Endodermal cell (in vitro differentiated cells): ENCODE results near the gene RALGPS1. TPM values are rescaled to one million over a fixed set of nuclear protein-coding genes. Genes with fewer than 3 reads are reported as not detected.
A peak's percentile ranks its signal among the peaks of the same experiment; 100 is the strongest.

Experiments
- DNase-seq: peaks from one replicate; pipeline ENCODE4 v3.0.0-alpha.2; 2017
- H3K27ac ChIP-seq: 2 replicates; pipeline ENCODE4 v1.5.1; 2013; ENCODE audit warnings: mild to moderate bottlenecking, low read depth, low read length, moderate library complexity
- H3K27me3 ChIP-seq: 2 replicates; pipeline ENCODE4 v1.6.1; 2013; ENCODE audit warnings: mild to moderate bottlenecking, low read length, moderate library complexity; ENCODE audit not compliant: insufficient read depth, control insufficient read depth, poor library complexity, severe bottlenecking
- H3K36me3 ChIP-seq: 2 replicates; pipeline ENCODE4 v1.7.0; 2013; ENCODE audit warnings: mild to moderate bottlenecking, low read length, moderate library complexity; ENCODE audit not compliant: control insufficient read depth, insufficient read depth
- H3K4me1 ChIP-seq: one replicate; pipeline ENCODE4 v1.7.0; 2013; ENCODE audit warnings: low read length; ENCODE audit not compliant: control insufficient read depth, insufficient read depth
- H3K4me3 ChIP-seq: 2 replicates; pipeline ENCODE4 v1.5.1; 2013; ENCODE audit warnings: mild to moderate bottlenecking, low read length, moderate library complexity
- H3K9ac ChIP-seq: 2 replicates; pipeline ENCODE4 v1.6.1; 2013; ENCODE audit warnings: mild to moderate bottlenecking, low read length, moderate library complexity; ENCODE audit not compliant: poor library complexity, severe bottlenecking; ENCODE audit errors: extremely low read depth
- H3K9me3 ChIP-seq: 2 replicates; pipeline ENCODE4 v1.6.1; 2013; ENCODE audit warnings: mild to moderate bottlenecking, low read length, moderate library complexity; ENCODE audit not compliant: control insufficient read depth
- H3K27ac Mint-ChIP-seq: 2 replicates; pipeline ENCODE4 v1.8.0; 2020; ENCODE audit warnings: mixed read lengths
- H3K27me3 Mint-ChIP-seq: 2 replicates; pipeline ENCODE4 v1.8.0; 2021; ENCODE audit warnings: mild to moderate bottlenecking, mixed read lengths; ENCODE audit not compliant: insufficient read depth
- H3K36me3 Mint-ChIP-seq: 2 replicates; pipeline ENCODE4 v1.8.0; 2020; ENCODE audit warnings: low read depth, mixed read lengths
- H3K4me1 Mint-ChIP-seq: 2 replicates; pipeline ENCODE4 v1.8.0; 2020; ENCODE audit warnings: mixed read lengths
- H3K4me3 Mint-ChIP-seq: 2 replicates; pipeline ENCODE4 v1.8.0; 2020; ENCODE audit warnings: mild to moderate bottlenecking, moderate library complexity, mixed read lengths
- H3K9me3 Mint-ChIP-seq: 2 replicates; pipeline ENCODE4 v1.8.0; 2020; ENCODE audit warnings: mild to moderate bottlenecking, mixed read lengths
- CTCF ChIP-seq: fragments of 200-600 bp; sonication (generic); conservative IDR thresholded peaks from 2 replicates; pipeline ENCODE4 v1.5.0; 2021; ENCODE audit warnings: antibody characterized with exemption, mild to moderate bottlenecking
- WGBS, 2 experiments: methylation state at CpG; one replicate each; pipeline versions ENCODE4 v1.1.5 to v1.1.7; 2013; ENCODE audit warnings: missing lambda C conversion rate in 2 of 2, mixed read lengths in 1 of 2; ENCODE audit not compliant: insufficient coverage in 1 of 2, insufficient read length in 1 of 2; 5-methylcytosine and 5-hydroxymethylcytosine counted together
- total RNA-seq, 2 donors: library from RNA; stranded (reverse); fragmentation: NEBNext Ultra II Directional in 1 of 2; extraction: Animal tissue kit (Norgen Biotek cat#: 25700) in 1 of 2; gene quantifications; 2 replicates in 1 of 2; 3 replicates in 1 of 2; pipeline ENCODE4 v1.2.1, GENCODE V29; 2021

The RALGPS1 gene
- total RNA-seq, 2 donors from 2014 or later = 23.3 to 25.0 TPM

DNA sequence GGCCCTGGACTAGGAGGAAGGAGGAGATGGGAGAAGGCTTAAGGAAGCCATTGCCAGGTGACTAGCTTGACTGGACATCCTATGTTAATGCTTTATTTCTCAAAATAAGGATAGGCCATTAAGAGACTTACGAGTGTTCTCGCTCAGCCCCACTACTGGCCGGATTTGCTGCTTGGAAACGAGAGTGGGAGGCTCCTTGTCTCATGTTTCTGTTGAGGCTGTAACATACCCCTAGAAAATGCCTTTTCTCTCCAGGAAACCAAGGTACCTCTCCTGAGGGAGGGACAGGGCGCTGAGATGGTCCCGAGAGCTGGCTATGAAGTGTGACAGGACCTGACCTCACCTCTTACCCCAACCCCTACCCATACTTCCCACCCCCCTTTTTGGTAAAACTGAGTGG lies 60.0 kb downstream of the RALGPS1 start:
- H3K9me3 ChIP-seq = no peaks in the 10 kb centered on the region
- peak; percentile 35 for DNase-seq
- no peak overlapping the region for H3K27ac Mint-ChIP-seq

DNA sequence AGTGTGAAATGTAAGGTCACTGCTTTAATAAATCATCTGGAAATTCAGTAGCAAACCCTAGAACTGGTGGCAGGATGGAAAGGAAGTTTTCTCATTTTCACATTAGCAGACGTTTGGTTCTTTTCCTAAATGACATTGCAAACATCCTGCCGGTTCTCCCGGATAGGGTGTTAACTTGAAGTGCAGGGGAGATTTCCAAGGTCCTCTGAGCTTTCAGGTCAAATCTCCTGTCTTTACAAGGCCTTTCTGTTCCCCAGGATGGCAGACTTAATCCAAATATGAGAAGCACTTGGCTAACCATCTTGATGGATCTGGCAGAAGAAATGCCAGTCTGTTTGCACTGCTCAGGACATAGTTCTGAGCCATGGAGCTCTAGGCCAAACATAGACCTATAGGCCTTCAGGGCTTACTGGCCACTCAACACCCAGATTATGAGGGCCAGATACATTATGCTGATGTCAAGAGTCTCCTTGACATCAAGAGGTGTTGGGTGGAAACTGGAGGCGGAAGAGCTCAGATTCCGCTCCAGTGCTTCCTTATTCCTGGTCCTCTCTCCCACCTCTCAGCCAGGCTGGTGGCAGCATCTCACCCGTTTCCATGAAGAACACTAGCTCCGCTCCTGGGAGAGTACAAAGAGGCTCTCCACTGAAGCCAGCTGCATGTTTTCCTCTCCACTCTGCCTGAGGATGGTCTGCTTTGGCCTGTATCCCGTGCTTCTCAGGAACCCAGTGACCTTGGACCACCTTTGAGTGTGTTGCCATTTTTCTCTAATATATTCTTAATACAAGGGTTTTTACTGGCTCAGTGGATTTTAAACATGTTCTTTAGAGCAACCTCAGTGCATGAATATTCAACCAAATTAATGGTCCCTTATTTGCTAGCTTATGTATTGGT lies 61.0 kb downstream of the RALGPS1 start:
- Mint-ChIP-seq H3K4me3 (no peak overlapping the region), H3K27ac (no peak overlapping the region), H3K36me3 (peaks cover 3% of the 10 kb centered on the region), H3K4me1 (peaks cover 2% of the 10 kb centered on the region), H3K27me3 (no peaks in the 10 kb centered on the region), H3K9me3 (no peaks in the 10 kb centered on the region)
- Histone ChIP-seq H3K36me3 (no peaks in the 10 kb centered on the region), H3K27me3 (no peaks in the 10 kb centered on the region), H3K27ac (no peak overlapping the region), H3K9ac (no peak overlapping the region), H3K4me1 (no peaks in the 10 kb centered on the region), H3K4me3 (no peak overlapping the region), H3K9me3 (no peaks in the 10 kb centered on the region)
- peak; percentile 13 for DNase-seq
- TF ChIP-seq CTCF = no peak
- WGBS, 2 experiments = 95 to 98% methylated on average over 7 to 8 of the region's 8 CpGs

More for the DNA sequence above, 60.0 kb downstream of the RALGPS1 start:
- H3K36me3 ChIP-seq = no peaks in the 10 kb centered on the region
- Mint-ChIP-seq H3K27me3 (no peaks in the 10 kb centered on the region), H3K9me3 (no peaks in the 10 kb centered on the region), H3K36me3 (peaks cover 3% of the 10 kb centered on the region), H3K4me1 (peaks cover 2% of the 10 kb centered on the region), H3K4me3 (no peak overlapping the region)
- H3K4me3 ChIP-seq = no peak overlapping the region
- H3K27ac ChIP-seq = no peak overlapping the region
- WGBS, 2 experiments = 89 to 95% methylated on average over 5 to 6 of the region's 6 CpGs
- no peak overlapping the region for H3K9ac ChIP-seq
- H3K4me1 ChIP-seq = no peaks in the 10 kb centered on the region
- no peak for TF ChIP-seq CTCF
- no peaks in the 10 kb centered on the region for H3K27me3 ChIP-seq

DNA sequence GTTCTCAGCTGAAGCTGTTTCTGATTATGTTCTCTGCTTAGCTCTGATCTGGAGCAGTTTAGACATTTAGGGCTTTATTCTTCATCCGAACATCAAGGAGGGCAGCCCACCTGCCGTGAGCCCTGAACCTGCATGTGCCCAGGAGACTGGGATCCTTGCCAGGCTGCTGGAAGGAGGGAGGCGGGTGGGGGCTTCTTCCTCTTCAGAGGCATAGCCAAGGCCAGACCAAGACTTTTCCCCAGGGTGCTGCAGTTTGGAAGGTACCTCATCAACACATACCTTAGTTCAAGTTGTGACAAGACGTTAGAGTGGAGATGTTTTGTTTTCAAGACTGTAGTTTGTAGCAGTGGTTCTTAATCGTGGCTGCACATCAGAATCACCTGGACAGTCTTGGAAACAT lies 64.9 kb downstream of the RALGPS1 start:
- Mint-ChIP-seq H3K27ac (no peak overlapping the region), H3K4me1 (peaks cover 2% of the 10 kb centered on the region), H3K36me3 (peaks cover 6% of the 10 kb centered on the region), H3K4me3 (no peak overlapping the region), H3K9me3 (peaks cover 6% of the 10 kb centered on the region), H3K27me3 (no peaks in the 10 kb centered on the region)
- DNase-seq = no peak
- no peak for TF ChIP-seq CTCF
- 91% methylated on average over 4 of the region's 5 CpGs; no CpG with 5 or more reads in 1 of the 2 experiments for WGBS, 2 experiments
- H3K36me3 ChIP-seq = no peaks in the 10 kb centered on the region
- no peak overlapping the region for H3K27ac ChIP-seq
- no peak overlapping the region for H3K4me3 ChIP-seq
- no peaks in the 10 kb centered on the region for H3K4me1 ChIP-seq
- H3K9me3 ChIP-seq = no peaks in the 10 kb centered on the region
- H3K9ac ChIP-seq = no peak overlapping the region
- no peaks in the 10 kb centered on the region for H3K27me3 ChIP-seq
